Tibial nerve (tissue), 4 donors: ENCODE results near the gene CMIP. TPM values are rescaled to one million over a fixed set of nuclear protein-coding genes. Genes with fewer than 3 reads are reported as not detected.

Experiments
- DNase-seq, 2 donors: peaks; one replicate each; pipeline ENCODE4 v3.0.0-alpha.2; 2019; ENCODE audit warnings: low spot score in 2 of 2
- H3K27ac ChIP-seq, 4 donors: fragments of 200-600 bp; sonication (generic) in 3 of 4; one replicate each; pipeline ENCODE4 v1.5.1; 2017 to 2019; ENCODE audit warnings: mild to moderate bottlenecking in 1 of 4
- H3K27me3 ChIP-seq, 2 donors: fragments of 200-600 bp; sonication (generic) in 1 of 2; one replicate each; pipeline versions ENCODE4 v1.5.1 to v1.6.0; 2017 to 2019
- H3K36me3 ChIP-seq, 3 donors: fragments of 200-600 bp; sonication (generic); one replicate each; pipeline ENCODE4 v1.5.1; 2018 to 2019
- H3K4me1 ChIP-seq, 4 donors: fragments of 200-600 bp; sonication (generic) in 3 of 4; one replicate each; pipeline ENCODE4 v1.5.1; 2017 to 2019
- H3K4me3 ChIP-seq, 4 donors: fragments of 200-600 bp; sonication (generic) in 3 of 4; one replicate each; pipeline ENCODE4 v1.5.1; 2017 to 2019; ENCODE audit warnings: mild to moderate bottlenecking in 1 of 4, moderate library complexity in 1 of 4
- H3K9me3 ChIP-seq, 4 donors: fragments of 200-600 bp; sonication (generic) in 3 of 4; one replicate each; pipeline ENCODE4 v1.5.1; 2017 to 2019
- CTCF ChIP-seq, 5 experiments: fragments of 200-600 bp in 3 of 5; fragments of 450-650 bp in 2 of 5; sonication (generic) in 3 of 5; IDR thresholded peaks; one replicate each; pipeline ENCODE4 v1.5.1; 2016 to 2019; ENCODE audit warnings: antibody characterized with exemption in 5 of 5, mild to moderate bottlenecking in 3 of 5, moderate library complexity in 2 of 5
- EP300 ChIP-seq, 2 donors: sonication (generic); formaldehyde crosslinking; IDR thresholded peaks; one replicate each; pipeline ENCODE4 v1.6.1; 2017; ENCODE audit warnings: antibody characterized with exemption in 2 of 2, mild to moderate bottlenecking in 1 of 2
- POLR2A ChIP-seq, 2 donors: fragments of 450-650 bp; IDR thresholded peaks; one replicate each; pipeline ENCODE4 v1.6.1; 2017; ENCODE audit warnings: antibody characterized with exemption in 2 of 2, mild to moderate bottlenecking in 2 of 2, moderate library complexity in 2 of 2
- WGBS, 2 donors: methylation state at CpG; one replicate each; pipeline ENCODE4 v1.1.5; 2018; 5-methylcytosine and 5-hydroxymethylcytosine counted together
- total RNA-seq, 4 donors: library from RNA; depleted of rRNA; stranded (reverse); fragments of >200 nt; gene quantifications; one replicate each; pipeline ENCODE4 v1.1.0, GENCODE V29; 2016

CMIP gene
- total RNA-seq, 4 donors from 2014 or later, result 28.2 to 48.8 (median 31.8) TPM

GRCh38 chr16:81675662-81676061, 231.1 kb downstream of the CMIP start:
- H3K4me1 ChIP-seq, result peaks cover 0 to 30% (median 4%) of the 10 kb centered on the region in 4 donors
- TF ChIP-seq POLR2A (IDR thresholded peaks at IDR 0.05), result no peak
- no peak overlapping the region for H3K4me3 ChIP-seq
- H3K27me3 ChIP-seq, result no peaks in the 10 kb centered on the region
- peaks cover 2 to 72% (median 7%) of the 10 kb centered on the region in 3 donors for H3K36me3 ChIP-seq
- no peak for DNase-seq
- 77 to 78% methylated on average over 3 of the region's 3 CpGs for WGBS, 2 donors
- no peaks in the 10 kb centered on the region for H3K9me3 ChIP-seq
- H3K27ac ChIP-seq, result peak overlapping the region in 1 of 4 donors; percentile 69

- Histone ChIP-seq H3K27ac (peak overlapping the region in 2 of 4 donors; percentile 50 to 69), H3K4me3 (no peak overlapping the region), H3K4me1 (peaks cover 0 to 36% (median 6%) of the 10 kb centered on the region in 4 donors), H3K36me3 (peaks cover 2 to 71% (median 7%) of the 10 kb centered on the region in 3 donors), H3K27me3 (no peaks in the 10 kb centered on the region), H3K9me3 (no peaks in the 10 kb centered on the region)
- no peak for DNase-seq
- TF ChIP-seq EP300 (IDR thresholded peaks at IDR 0.05), result peak in 1 of 2 donors; percentile 9
- TF ChIP-seq CTCF (IDR thresholded peaks at IDR 0.05), result no peak
- TF ChIP-seq POLR2A (IDR thresholded peaks at IDR 0.05), result no peak
- WGBS, 2 donors, result 70 to 78% methylated on average over 16 to 19 of the region's 19 CpGs
Observed at GRCh38 chr16:81676066-81676882, 231.7 kb downstream of the CMIP start.

- no peak for DNase-seq
- WGBS, 2 donors, result 86 to 92% methylated on average over 15 of the region's 15 CpGs
- Histone ChIP-seq H3K27me3 (no peaks in the 10 kb centered on the region), H3K36me3 (peaks cover 2 to 71% (median 2%) of the 10 kb centered on the region in 3 donors), H3K27ac (peak overlapping the region in 2 of 4 donors; percentile 50 to 69), H3K4me1 (peaks cover 0 to 36% (median 6%) of the 10 kb centered on the region in 4 donors), H3K4me3 (no peak overlapping the region), H3K9me3 (no peaks in the 10 kb centered on the region)
- TF ChIP-seq POLR2A (IDR thresholded peaks at IDR 0.05) (no peak), CTCF (IDR thresholded peaks at IDR 0.05) (no peak), EP300 (IDR thresholded peaks at IDR 0.05) (no peak)
Observed at GRCh38 chr16:81676883-81677737, 232.5 kb downstream of the CMIP start.

- no peak overlapping the region for H3K27ac ChIP-seq
- no peak for TF ChIP-seq EP300 (IDR thresholded peaks at IDR 0.05)
- TF ChIP-seq POLR2A (IDR thresholded peaks at IDR 0.05), result no peak
- no peak for TF ChIP-seq CTCF (IDR thresholded peaks at IDR 0.05)
- 74 to 76% methylated on average over 33 to 35 of the region's 35 CpGs for WGBS, 2 donors
- H3K9me3 ChIP-seq, result no peaks in the 10 kb centered on the region
- H3K27me3 ChIP-seq, result no peaks in the 10 kb centered on the region
- no peak for DNase-seq
- peaks cover 0 to 62% (median 0%) of the 10 kb centered on the region in 3 donors for H3K36me3 ChIP-seq
- peaks cover 0 to 36% (median 6%) of the 10 kb centered on the region in 4 donors for H3K4me1 ChIP-seq
- no peak overlapping the region for H3K4me3 ChIP-seq
Observed at GRCh38 chr16:81678326-81679095, 233.9 kb downstream of the CMIP start.
